Measurements from ENCODE around the gene CMSS1. TPM values are rescaled to one million over a fixed set of nuclear protein-coding genes. Genes with fewer than 3 reads are reported as not detected.

CMSS1 gene
- total RNA-seq, 1 experiment from 2014 or later: 55.8 TPM

- no peak for DNase-seq
- no peak overlapping the region for H3K4me3 Mint-ChIP-seq (ENCODE audit: low read depth, unreplicated experiment)
- CTCF ChIA-PET: no interaction called here
- no TSS peak for BruUV-seq (replicated peaks)
- H3K36me3 Mint-ChIP-seq (ENCODE audit: insufficient read depth, unreplicated experiment): no peaks in the 10 kb centered on the region
- H3K27ac Mint-ChIP-seq (ENCODE audit: unreplicated experiment): no peak overlapping the region
- no peak for TF ChIP-seq CTCF (IDR thresholded peaks at IDR 0.05; ENCODE audit: unreplicated experiment)
- intact Hi-C loops (cut with micrococcal nuclease; ENCODE audit: unreplicated experiment): no loop called here
- H3K9me3 Mint-ChIP-seq (ENCODE audit: low read depth, unreplicated experiment): no peaks in the 10 kb centered on the region
- H3K27me3 Mint-ChIP-seq (ENCODE audit: unreplicated experiment): no peaks in the 10 kb centered on the region
- peaks cover 55% of the 10 kb centered on the region for H3K4me1 Mint-ChIP-seq (ENCODE audit: low read depth, unreplicated experiment)
These were observed 282.8 kb downstream of the CMSS1 start for GRCh38 chr3:100100425-100100824.

GRCh38 chr3:100102757-100103156, 285.1 kb downstream of the CMSS1 start:
- H3K27ac Mint-ChIP-seq (ENCODE audit: unreplicated experiment): no peak overlapping the region
- H3K4me1 Mint-ChIP-seq (ENCODE audit: low read depth, unreplicated experiment): peaks cover 70% of the 10 kb centered on the region
- intact Hi-C loops (cut with micrococcal nuclease; ENCODE audit: unreplicated experiment): no loop called here
- no peak overlapping the region for H3K4me3 Mint-ChIP-seq (ENCODE audit: low read depth, unreplicated experiment)
- no peaks in the 10 kb centered on the region for H3K36me3 Mint-ChIP-seq (ENCODE audit: insufficient read depth, unreplicated experiment)
- no peak for DNase-seq
- CTCF ChIA-PET: interaction anchor here (1.4 kb wide), 1 partner anchor 158 kb away, joined by 3 read pairs; the partner anchor contains the start of gene TBC1D23
- no TSS peak for BruUV-seq (replicated peaks)
- TF ChIP-seq CTCF (IDR thresholded peaks at IDR 0.05; ENCODE audit: unreplicated experiment): no peak
- no peaks in the 10 kb centered on the region for H3K27me3 Mint-ChIP-seq (ENCODE audit: unreplicated experiment)
- no peaks in the 10 kb centered on the region for H3K9me3 Mint-ChIP-seq (ENCODE audit: low read depth, unreplicated experiment)

GRCh38 chr3:100103558-100104441, 286.1 kb downstream of the CMSS1 start:
- Mint-ChIP-seq H3K4me1 (ENCODE audit: low read depth, unreplicated experiment) (peaks cover 61% of the 10 kb centered on the region), H3K36me3 (ENCODE audit: insufficient read depth, unreplicated experiment) (no peaks in the 10 kb centered on the region), H3K27me3 (ENCODE audit: unreplicated experiment) (no peaks in the 10 kb centered on the region), H3K9me3 (ENCODE audit: low read depth, unreplicated experiment) (no peaks in the 10 kb centered on the region), H3K4me3 (ENCODE audit: low read depth, unreplicated experiment) (no peak overlapping the region), H3K27ac (ENCODE audit: unreplicated experiment) (no peak overlapping the region)
- no peak for TF ChIP-seq CTCF (IDR thresholded peaks at IDR 0.05; ENCODE audit: unreplicated experiment)
- DNase-seq: no peak
- intact Hi-C loops (cut with micrococcal nuclease; ENCODE audit: unreplicated experiment): no loop called here
- no TSS peak for BruUV-seq (replicated peaks)
- CTCF ChIA-PET: interaction anchor here (0.9 to 1.4 kb wide), 3 partner anchors 10 to 156 kb away, joined by 3 read pairs; partner anchors contain the start of gene TBC1D23

- DNase-seq: no peak
- no peak overlapping the region for H3K27ac Mint-ChIP-seq (ENCODE audit: unreplicated experiment)
- H3K36me3 Mint-ChIP-seq (ENCODE audit: insufficient read depth, unreplicated experiment): no peaks in the 10 kb centered on the region
- H3K4me1 Mint-ChIP-seq (ENCODE audit: low read depth, unreplicated experiment): peaks cover 58% of the 10 kb centered on the region
- no peak for TF ChIP-seq CTCF (IDR thresholded peaks at IDR 0.05; ENCODE audit: unreplicated experiment)
- CTCF ChIA-PET: interaction anchor here (0.9 to 1.3 kb wide), 2 partner anchors 9 to 11 kb away, joined by 3 read pairs; no protein-coding TSS in a partner anchor
- H3K27me3 Mint-ChIP-seq (ENCODE audit: unreplicated experiment): no peaks in the 10 kb centered on the region
- no TSS peak for BruUV-seq (replicated peaks)
- intact Hi-C loops (cut with micrococcal nuclease; ENCODE audit: unreplicated experiment): no loop called here
- H3K9me3 Mint-ChIP-seq (ENCODE audit: low read depth, unreplicated experiment): no peaks in the 10 kb centered on the region
- no peak overlapping the region for H3K4me3 Mint-ChIP-seq (ENCODE audit: low read depth, unreplicated experiment)
These were observed 286.8 kb downstream of the CMSS1 start for GRCh38 chr3:100104442-100104798.

Data from Calu3 (cell line).